ENCODE measurements around the gene WBP2NL. TPM values are rescaled to one million over a fixed set of nuclear protein-coding genes. Genes with fewer than 3 reads are reported as not detected.

Gene WBP2NL
- polyA plus RNA-seq, 1 donor from 2014 or later: not detected

GRCh38 chr22:42025421-42025820 lies 26.8 kb downstream of the WBP2NL start:
- no peaks in the 10 kb centered on the region for H3K27me3 ChIP-seq (ENCODE audit: insufficient read depth, low read depth, low read length)
- no peaks in the 10 kb centered on the region for H3K9me3 ChIP-seq (ENCODE audit: low read length)
- no peaks in the 10 kb centered on the region for H4K20me1 ChIP-seq (ENCODE audit: insufficient read depth)
- H3K9ac ChIP-seq (ENCODE audit: low read length): no peak overlapping the region
- H3K4me3 ChIP-seq (ENCODE audit: low read length): no peak overlapping the region
- no peak overlapping the region for H3K4me2 ChIP-seq (ENCODE audit: low read length)
- no peaks in the 10 kb centered on the region for H3K79me2 ChIP-seq (replicated peaks; ENCODE audit: insufficient read depth, low read length)
- H3F3A ChIP-seq (ENCODE audit: insufficient read depth, low read length, poor library complexity, severe bottlenecking): no peaks in the 10 kb centered on the region
- no peaks in the 10 kb centered on the region for H3K9me2 ChIP-seq (ENCODE audit: insufficient read depth, low read length)
- H2AFZ ChIP-seq (ENCODE audit: low read depth, low read length): no peak overlapping the region
- H3K27ac ChIP-seq (ENCODE audit: low read length): no peak overlapping the region
- no peak for TF ChIP-seq EP300 (conservative IDR thresholded peaks at IDR 0.05; ENCODE audit: poor library complexity, severe bottlenecking)
- TF ChIP-seq EZH2 (IDR thresholded peaks at IDR 0.05; ENCODE audit: borderline replicate concordance, insufficient read depth, low read length, poor library complexity, severe bottlenecking): no peak
- TF ChIP-seq SMC3 (conservative IDR thresholded peaks at IDR 0.05; ENCODE audit: poor library complexity): no peak
- TF ChIP-seq REST (IDR thresholded peaks at IDR 0.05; ENCODE audit: borderline replicate concordance): no peak
- no peak for TF ChIP-seq POLR2AphosphoS5 (IDR thresholded peaks at IDR 0.05)
- no peak for TF ChIP-seq RAD21 (conservative IDR thresholded peaks at IDR 0.05)
- no peak for TF ChIP-seq CTCF (IDR thresholded peaks at IDR 0.05; ENCODE audit: poor library complexity, severe bottlenecking)
- TF ChIP-seq MXI1 (conservative IDR thresholded peaks at IDR 0.05; ENCODE audit: poor library complexity, severe bottlenecking): no peak
- no peak for TF ChIP-seq TAF1 (IDR thresholded peaks at IDR 0.05; ENCODE audit: low read depth)
- no peaks in the 10 kb centered on the region for H3K36me3 ChIP-seq (ENCODE audit: insufficient read depth, low read length)

- Histone ChIP-seq H2AFZ (ENCODE audit: low read depth, low read length) (no peak overlapping the region), H3K4me2 (ENCODE audit: low read length) (no peak overlapping the region), H3K79me2 (replicated peaks; ENCODE audit: insufficient read depth, low read length) (no peaks in the 10 kb centered on the region), H3F3A (ENCODE audit: insufficient read depth, low read length, poor library complexity, severe bottlenecking) (no peaks in the 10 kb centered on the region), H3K27ac (ENCODE audit: low read length) (no peak overlapping the region), H3K9ac (ENCODE audit: low read length) (no peak overlapping the region), H3K36me3 (ENCODE audit: insufficient read depth, low read length) (no peaks in the 10 kb centered on the region), H4K20me1 (ENCODE audit: insufficient read depth) (no peaks in the 10 kb centered on the region), H3K9me3 (ENCODE audit: low read length) (no peaks in the 10 kb centered on the region), H3K4me3 (ENCODE audit: low read length) (no peak overlapping the region), H3K27me3 (ENCODE audit: insufficient read depth, low read depth, low read length) (no peaks in the 10 kb centered on the region), H3K9me2 (ENCODE audit: insufficient read depth, low read length) (no peaks in the 10 kb centered on the region)
- TF ChIP-seq TAF1 (IDR thresholded peaks at IDR 0.05; ENCODE audit: low read depth): no peak
- TF ChIP-seq REST (IDR thresholded peaks at IDR 0.05; ENCODE audit: borderline replicate concordance): no peak
- no peak for TF ChIP-seq MXI1 (conservative IDR thresholded peaks at IDR 0.05; ENCODE audit: poor library complexity, severe bottlenecking)
- TF ChIP-seq EP300 (conservative IDR thresholded peaks at IDR 0.05; ENCODE audit: poor library complexity, severe bottlenecking): no peak
- no peak for TF ChIP-seq CTCF (IDR thresholded peaks at IDR 0.05; ENCODE audit: poor library complexity, severe bottlenecking)
- no peak for TF ChIP-seq RAD21 (conservative IDR thresholded peaks at IDR 0.05)
Observed at GRCh38 chr22:42026705-42027104, 28.1 kb downstream of the WBP2NL start.
